OCI-LY1 (cell line): ENCODE measurements around the gene TRMU.

ENCODE experiments used
- H2AFZ ChIP-seq: fragments of 200-600 bp; sonication (generic), shearing (Covaris generic); 2 replicates; pipeline ENCODE4 v1.6.0; 2014; ENCODE audit warnings: antibody characterized with exemption, mild to moderate bottlenecking, low read length
- H3F3A ChIP-seq: fragments of 200-600 bp; sonication (generic), shearing (Covaris generic); 2 replicates; pipeline ENCODE4 v1.6.0; 2014; ENCODE audit warnings: mild to moderate bottlenecking, antibody characterized with exemption, low read length, moderate library complexity; ENCODE audit not compliant: insufficient read depth
- H3K27ac ChIP-seq: fragments of 200-600 bp; sonication (generic); 2 replicates; pipeline ENCODE4 v1.5.1; 2014; ENCODE audit warnings: low read length, mixed run types, mild to moderate bottlenecking, low read depth; ENCODE audit not compliant: poor library complexity, severe bottlenecking
- H3K27me3 ChIP-seq: fragments of 200-600 bp; sonication (generic); 2 replicates; pipeline ENCODE4 v1.6.0; 2014; ENCODE audit warnings: antibody characterized with exemption, mild to moderate bottlenecking, low read length, moderate library complexity; ENCODE audit not compliant: insufficient read depth
- H3K36me3 ChIP-seq: fragments of 200-600 bp; sonication (generic); 2 replicates; pipeline ENCODE4 v1.6.1; 2014; ENCODE audit warnings: mild to moderate bottlenecking, antibody characterized with exemption, low read length, moderate library complexity, mixed read lengths; ENCODE audit not compliant: insufficient read depth
- H3K4me1 ChIP-seq: fragments of 200-600 bp; sonication (generic); 2 replicates; pipeline ENCODE4 v1.5.1; 2014; ENCODE audit warnings: mild to moderate bottlenecking, low read length, moderate library complexity; ENCODE audit not compliant: insufficient read depth, severe bottlenecking
- H3K4me2 ChIP-seq: fragments of 200-600 bp; sonication (generic), shearing (Covaris generic); 2 replicates; pipeline ENCODE4 v1.6.1; 2014; ENCODE audit warnings: low read length
- H3K4me3 ChIP-seq: fragments of 200-600 bp; sonication (generic); 2 replicates; pipeline ENCODE4 v1.5.1; 2014; ENCODE audit warnings: low read length, low read depth, mild to moderate bottlenecking, mixed read lengths; ENCODE audit not compliant: poor library complexity, severe bottlenecking
- H3K79me2 ChIP-seq: fragments of 200-600 bp; shearing (Covaris generic); 2 replicates; pipeline ENCODE4 v1.6.1; 2016; ENCODE audit warnings: mixed run types, low read length, mixed read lengths; ENCODE audit not compliant: insufficient read depth
- H3K9ac ChIP-seq: fragments of 200-600 bp; sonication (generic), shearing (Covaris generic); 2 replicates; pipeline ENCODE4 v1.6.1; 2014; ENCODE audit warnings: mild to moderate bottlenecking, low read length, mixed read lengths
- H3K9me2 ChIP-seq: fragments of 200-600 bp; sonication (generic), shearing (Covaris generic); 2 replicates; pipeline ENCODE4 v1.6.1; 2014; ENCODE audit warnings: low read depth, mild to moderate bottlenecking, low read length, mixed read lengths
- H3K9me3 ChIP-seq: fragments of 200-600 bp; shearing (Covaris generic); 2 replicates; pipeline ENCODE4 v1.6.1; 2014; ENCODE audit warnings: low read length, mixed read lengths
- H4K20me1 ChIP-seq: fragments of 200-600 bp; sonication (generic), shearing (Covaris generic); 2 replicates; pipeline ENCODE4 v1.6.0; 2016; ENCODE audit warnings: mild to moderate bottlenecking, low read length; ENCODE audit not compliant: insufficient read depth
- EZH2 ChIP-seq: fragments of 200-600 bp; sonication (generic), shearing (Covaris generic); IDR thresholded peaks from 2 replicates; pipeline ENCODE4 v1.8.0; 2017; ENCODE audit warnings: borderline replicate concordance, mixed run types, mild to moderate bottlenecking, antibody characterized with exemption, low read length, moderate library complexity, mixed read lengths
- TF ChIP-seq, protein P1 (sequence below): fragments of 200-600 bp; sonication (generic), shearing (Covaris generic); IDR thresholded peaks from 2 replicates; pipeline ENCODE4 v1.5.1; 2017; ENCODE audit warnings: mild to moderate bottlenecking, antibody characterized with exemption, low read length, moderate library complexity, mixed read lengths

The TRMU gene

DNA sequence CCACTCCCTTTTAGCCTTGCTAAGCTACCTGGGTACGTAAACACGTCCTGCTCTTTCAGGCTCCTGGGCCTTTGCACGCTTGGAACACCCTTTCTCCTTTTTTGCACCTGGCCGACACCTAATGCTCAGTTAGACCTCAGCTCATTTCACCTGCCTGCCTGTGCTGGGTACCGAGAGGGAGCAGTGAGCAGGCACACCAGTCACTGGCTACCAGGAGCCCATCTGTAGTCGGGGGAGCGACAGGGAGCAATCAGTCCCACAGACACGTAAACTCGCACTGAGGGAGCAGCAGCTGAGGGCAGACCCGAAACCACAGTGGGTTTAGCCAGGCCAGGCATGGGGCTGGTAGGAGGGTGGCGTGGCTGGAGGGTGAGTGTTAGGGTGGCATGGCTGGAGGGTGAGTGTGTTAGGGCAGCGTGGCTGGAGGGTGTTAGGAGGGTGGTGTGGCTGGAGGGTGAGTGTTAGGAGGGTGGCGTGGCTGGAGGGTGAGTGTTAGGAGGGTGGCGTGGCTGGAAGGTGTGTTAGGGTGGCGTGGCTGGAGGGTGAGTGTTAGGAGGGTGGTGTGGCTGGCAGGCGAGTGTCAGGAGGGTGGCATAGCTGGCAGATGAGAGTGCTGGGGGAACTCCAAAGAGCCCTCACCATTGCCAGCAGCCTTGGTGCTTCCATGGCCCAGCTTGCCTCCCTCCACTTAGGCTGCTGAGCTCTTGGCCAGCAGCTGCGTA lies 45.2 kb upstream of the TRMU start:
- no peaks in the 10 kb centered on the region for H3K9me3 ChIP-seq
- no peaks in the 10 kb centered on the region for H3F3A ChIP-seq
- H3K4me1 ChIP-seq = peaks cover 27% of the 10 kb centered on the region
- no peaks in the 10 kb centered on the region for H3K79me2 ChIP-seq
- H3K9ac ChIP-seq = no peak overlapping the region
- no peak overlapping the region for H2AFZ ChIP-seq
- H3K27ac ChIP-seq = no peak overlapping the region
- no peak overlapping the region for H3K4me2 ChIP-seq
- H4K20me1 ChIP-seq = no peaks in the 10 kb centered on the region
- H3K36me3 ChIP-seq = no peaks in the 10 kb centered on the region; the same call in 1 of the 2 replicates
- TF ChIP-seq, protein P1, sequence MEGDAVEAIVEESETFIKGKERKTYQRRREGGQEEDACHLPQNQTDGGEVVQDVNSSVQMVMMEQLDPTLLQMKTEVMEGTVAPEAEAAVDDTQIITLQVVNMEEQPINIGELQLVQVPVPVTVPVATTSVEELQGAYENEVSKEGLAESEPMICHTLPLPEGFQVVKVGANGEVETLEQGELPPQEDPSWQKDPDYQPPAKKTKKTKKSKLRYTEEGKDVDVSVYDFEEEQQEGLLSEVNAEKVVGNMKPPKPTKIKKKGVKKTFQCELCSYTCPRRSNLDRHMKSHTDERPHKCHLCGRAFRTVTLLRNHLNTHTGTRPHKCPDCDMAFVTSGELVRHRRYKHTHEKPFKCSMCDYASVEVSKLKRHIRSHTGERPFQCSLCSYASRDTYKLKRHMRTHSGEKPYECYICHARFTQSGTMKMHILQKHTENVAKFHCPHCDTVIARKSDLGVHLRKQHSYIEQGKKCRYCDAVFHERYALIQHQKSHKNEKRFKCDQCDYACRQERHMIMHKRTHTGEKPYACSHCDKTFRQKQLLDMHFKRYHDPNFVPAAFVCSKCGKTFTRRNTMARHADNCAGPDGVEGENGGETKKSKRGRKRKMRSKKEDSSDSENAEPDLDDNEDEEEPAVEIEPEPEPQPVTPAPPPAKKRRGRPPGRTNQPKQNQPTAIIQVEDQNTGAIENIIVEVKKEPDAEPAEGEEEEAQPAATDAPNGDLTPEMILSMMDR = no peak
- TF ChIP-seq EZH2 = no peak
- no peaks in the 10 kb centered on the region for H3K27me3 ChIP-seq
- H3K4me3 ChIP-seq = no peak overlapping the region
- no peaks in the 10 kb centered on the region for H3K9me2 ChIP-seq

DNA sequence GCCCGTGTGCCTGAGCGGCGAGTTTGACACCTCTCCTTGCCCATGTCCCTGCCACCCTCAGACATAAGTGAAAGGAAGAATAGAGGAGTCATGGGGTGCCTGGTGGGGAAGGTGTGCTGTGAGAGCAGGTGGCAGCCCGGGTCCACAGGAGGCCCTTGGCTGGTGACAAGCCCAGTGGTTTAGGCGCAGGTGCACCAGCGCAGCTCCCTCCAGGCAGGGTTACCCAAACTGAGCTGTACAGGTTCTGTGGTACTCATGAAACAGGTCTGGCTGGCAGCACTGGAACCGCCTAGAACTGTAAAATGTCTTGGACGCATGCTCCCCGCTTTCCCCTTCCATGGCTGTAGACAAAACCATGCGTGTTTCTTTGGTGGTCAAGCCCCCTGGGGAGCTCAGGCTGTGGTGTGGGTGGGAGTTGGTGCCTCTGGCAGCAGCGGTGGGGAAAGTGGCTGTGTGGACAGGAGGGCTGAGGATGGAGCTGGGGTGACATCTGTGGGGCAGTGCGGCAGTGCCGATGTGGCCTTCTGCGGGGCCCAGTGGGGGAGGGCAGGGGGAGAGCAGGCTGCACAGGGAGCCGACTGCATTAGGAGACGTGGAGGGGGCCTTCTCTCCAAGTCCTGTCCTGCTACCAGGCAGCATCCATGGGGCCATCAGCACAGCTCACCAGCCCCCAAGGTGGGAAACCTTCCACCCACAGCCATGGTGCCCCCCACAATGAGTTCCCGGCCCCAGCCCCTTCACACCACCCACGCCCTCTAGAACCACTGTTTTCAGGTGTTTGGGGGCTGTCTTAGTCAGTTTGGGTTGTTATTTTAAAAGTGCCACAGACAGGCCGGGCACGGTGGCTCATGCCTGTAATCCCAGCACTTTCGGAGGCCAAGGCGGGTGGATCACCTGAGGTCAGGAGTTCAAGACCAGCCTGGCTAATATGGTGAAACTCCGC lies 44.4 kb upstream of the TRMU start:
- Histone ChIP-seq H3F3A (no peaks in the 10 kb centered on the region), H3K79me2 (no peaks in the 10 kb centered on the region), H3K9ac (no peak overlapping the region), H3K4me1 (peaks cover 36% of the 10 kb centered on the region), H2AFZ (no peak overlapping the region), H3K9me2 (no peaks in the 10 kb centered on the region), H3K4me2 (no peak overlapping the region), H4K20me1 (no peaks in the 10 kb centered on the region), H3K27ac (no peak overlapping the region), H3K27me3 (no peaks in the 10 kb centered on the region), H3K4me3 (no peak overlapping the region), H3K9me3 (no peaks in the 10 kb centered on the region), H3K36me3 (no peaks in the 10 kb centered on the region; the same call in 1 of the 2 replicates)
- no peak for TF ChIP-seq EZH2
- TF ChIP-seq, protein P1 = no peak

DNA sequence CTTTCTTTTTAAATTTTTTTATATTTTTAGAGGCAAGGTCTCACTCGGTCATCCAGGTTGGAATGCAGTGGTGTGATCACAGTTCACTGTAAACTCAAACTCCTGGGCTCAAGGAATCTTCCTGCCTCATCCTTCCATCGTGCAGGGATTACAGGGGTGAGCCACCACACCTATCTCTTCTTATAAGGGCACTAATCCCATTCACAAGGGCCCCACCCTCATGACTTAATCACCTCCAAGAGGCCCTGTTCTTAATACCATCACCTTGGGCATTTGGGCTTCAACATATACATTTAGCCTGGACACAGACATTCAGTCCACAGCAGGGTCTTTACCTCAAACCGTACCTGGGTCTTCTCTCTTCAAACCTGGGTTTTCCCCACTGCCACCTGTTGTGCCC lies 43.3 kb upstream of the TRMU start:
- TF ChIP-seq, protein P1 = no peak
- no peak for TF ChIP-seq EZH2
- H3K27me3 ChIP-seq = no peaks in the 10 kb centered on the region
- no peak overlapping the region for H3K9ac ChIP-seq
- H3K9me3 ChIP-seq = no peaks in the 10 kb centered on the region
- H2AFZ ChIP-seq = no peak overlapping the region
- H3K4me2 ChIP-seq = no peak overlapping the region
- no peaks in the 10 kb centered on the region for H4K20me1 ChIP-seq
- no peaks in the 10 kb centered on the region; the same call in 1 of the 2 replicates for H3K36me3 ChIP-seq
- H3K27ac ChIP-seq = no peak overlapping the region
- no peak overlapping the region for H3K4me3 ChIP-seq
- H3K79me2 ChIP-seq = no peaks in the 10 kb centered on the region
- H3K9me2 ChIP-seq = no peaks in the 10 kb centered on the region
- no peaks in the 10 kb centered on the region for H3F3A ChIP-seq
- H3K4me1 ChIP-seq = peaks cover 37% of the 10 kb centered on the region
